ENCODE measurements around the gene NCAM1. TPM values are rescaled to one million over a fixed set of nuclear protein-coding genes. Genes with fewer than 3 reads are reported as not detected.

NCAM1 gene
- total and polyA plus RNA-seq, 9 of the 15 experiments (the other 6 are each of a cell fraction or from before 2014, with no cell fraction given), result 0.09 to 0.23 TPM; not detected in 7

DNA sequence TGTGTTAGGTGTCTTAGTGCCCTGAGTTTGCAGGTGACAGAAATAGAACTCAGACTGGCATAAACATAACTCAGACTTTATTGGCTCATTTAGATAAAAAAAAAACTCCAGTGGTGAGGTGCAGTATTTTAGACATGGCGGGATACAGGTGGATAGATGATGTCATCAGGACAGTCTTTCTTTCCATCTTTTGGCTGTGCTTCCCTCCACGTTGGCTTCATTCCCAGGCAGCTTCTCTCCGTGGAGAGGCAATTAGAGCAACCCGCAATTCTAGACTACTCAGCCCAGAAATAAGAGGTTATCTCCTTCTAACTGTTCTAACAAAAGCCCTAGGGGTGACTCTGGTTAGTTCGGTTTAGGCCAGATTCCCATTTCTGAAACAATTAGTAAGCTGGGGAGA lies 40.5 kb downstream of the NCAM1 start (continued):
- no peak for TF ChIP-seq CREB1 (IDR thresholded peaks at IDR 0.05)
- TF ChIP-seq CREB1 (CRISPR knock-in tag; IDR thresholded peaks at IDR 0.05), result no peak
- TF ChIP-seq HNRNPH1 (optimal IDR thresholded peaks at IDR 0.05; ENCODE audit: low read depth, low read length), result no peak
- TF ChIP-seq, protein P1, sequence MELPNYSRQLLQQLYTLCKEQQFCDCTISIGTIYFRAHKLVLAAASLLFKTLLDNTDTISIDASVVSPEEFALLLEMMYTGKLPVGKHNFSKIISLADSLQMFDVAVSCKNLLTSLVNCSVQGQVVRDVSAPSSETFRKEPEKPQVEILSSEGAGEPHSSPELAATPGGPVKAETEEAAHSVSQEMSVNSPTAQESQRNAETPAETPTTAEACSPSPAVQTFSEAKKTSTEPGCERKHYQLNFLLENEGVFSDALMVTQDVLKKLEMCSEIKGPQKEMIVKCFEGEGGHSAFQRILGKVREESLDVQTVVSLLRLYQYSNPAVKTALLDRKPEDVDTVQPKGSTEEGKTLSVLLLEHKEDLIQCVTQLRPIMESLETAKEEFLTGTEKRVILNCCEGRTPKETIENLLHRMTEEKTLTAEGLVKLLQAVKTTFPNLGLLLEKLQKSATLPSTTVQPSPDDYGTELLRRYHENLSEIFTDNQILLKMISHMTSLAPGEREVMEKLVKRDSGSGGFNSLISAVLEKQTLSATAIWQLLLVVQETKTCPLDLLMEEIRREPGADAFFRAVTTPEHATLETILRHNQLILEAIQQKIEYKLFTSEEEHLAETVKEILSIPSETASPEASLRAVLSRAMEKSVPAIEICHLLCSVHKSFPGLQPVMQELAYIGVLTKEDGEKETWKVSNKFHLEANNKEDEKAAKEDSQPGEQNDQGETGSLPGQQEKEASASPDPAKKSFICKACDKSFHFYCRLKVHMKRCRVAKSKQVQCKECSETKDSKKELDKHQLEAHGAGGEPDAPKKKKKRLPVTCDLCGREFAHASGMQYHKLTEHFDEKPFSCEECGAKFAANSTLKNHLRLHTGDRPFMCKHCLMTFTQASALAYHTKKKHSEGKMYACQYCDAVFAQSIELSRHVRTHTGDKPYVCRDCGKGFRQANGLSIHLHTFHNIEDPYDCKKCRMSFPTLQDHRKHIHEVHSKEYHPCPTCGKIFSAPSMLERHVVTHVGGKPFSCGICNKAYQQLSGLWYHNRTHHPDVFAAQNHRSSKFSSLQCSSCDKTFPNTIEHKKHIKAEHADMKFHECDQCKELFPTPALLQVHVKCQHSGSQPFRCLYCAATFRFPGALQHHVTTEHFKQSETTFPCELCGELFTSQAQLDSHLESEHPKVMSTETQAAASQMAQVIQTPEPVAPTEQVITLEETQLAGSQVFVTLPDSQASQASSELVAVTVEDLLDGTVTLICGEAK (IDR thresholded peaks at IDR 0.05), result no peak
- TF ChIP-seq, protein P1 (CRISPR knock-in tag; IDR thresholded peaks at IDR 0.05), result no peak

Data from K562 (cell line).